ENCODE results near the gene YJU2.
"Not testable (repeated sequence)": the region's sequence is repeated elsewhere in the genome, so short reads cannot be mapped to it uniquely, and the experiment has no call there.

YJU2 gene

DNA sequence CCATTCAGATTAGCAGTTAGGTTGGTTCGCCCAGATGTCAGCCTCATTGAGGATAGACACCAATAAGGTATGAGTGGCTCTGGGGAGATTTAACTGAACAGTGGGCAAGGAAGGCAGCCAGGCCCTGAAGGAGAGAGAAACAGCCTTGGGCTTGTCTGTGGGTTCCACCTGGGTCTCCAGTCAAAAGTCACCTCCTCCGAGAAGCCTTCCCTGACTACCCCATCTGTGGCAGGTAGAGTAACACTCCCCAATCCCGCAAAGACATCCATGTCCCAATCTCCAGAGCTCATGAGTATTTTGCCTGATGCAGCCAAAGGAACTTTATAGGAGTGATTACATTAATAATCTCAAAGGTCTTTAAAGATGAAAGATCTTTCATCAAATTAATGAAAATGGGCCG lies 8.0 kb upstream of the YJU2 start:
- Histone ChIP-seq H2AFZ (ENCODE audit: low read depth) (no peak overlapping the region), H3K79me2 (ENCODE audit: insufficient read depth, low read depth) (no peaks in the 10 kb centered on the region), H3K4me1 (ENCODE audit: low read depth, poor library complexity, severe bottlenecking) (peaks cover 12% of the 10 kb centered on the region)

DNA sequence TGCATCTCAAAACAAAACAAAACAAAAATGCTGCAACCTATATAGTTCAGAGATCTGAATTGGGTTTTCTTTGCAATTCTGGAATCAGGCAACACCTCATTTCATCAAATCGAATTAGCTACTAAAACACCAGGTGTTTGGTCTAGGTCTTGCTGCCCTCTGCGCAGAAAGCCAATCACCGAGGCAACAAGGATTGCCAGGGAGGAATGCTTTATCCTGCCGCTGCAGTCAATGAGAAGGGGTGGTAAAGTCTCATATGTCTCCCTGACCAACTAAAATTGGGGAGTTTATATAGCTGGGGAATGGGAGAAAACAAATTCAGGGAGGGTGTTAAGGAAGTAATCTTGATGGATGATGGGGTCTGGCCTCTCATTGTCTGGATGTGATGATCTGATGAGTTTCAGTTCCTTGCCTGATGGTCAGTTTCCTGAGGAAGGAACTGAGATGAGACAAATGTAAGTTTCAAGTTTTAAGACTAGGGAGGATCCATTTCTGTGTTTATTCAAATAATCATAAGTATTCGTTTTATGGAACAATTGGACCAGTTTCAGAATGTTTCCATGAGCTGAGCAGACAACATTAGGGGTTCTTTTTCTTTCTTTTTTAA lies 5.0 kb upstream of the YJU2 start:
- Histone ChIP-seq H3K4me1 (ENCODE audit: low read depth, poor library complexity, severe bottlenecking) (peaks cover 16% of the 10 kb centered on the region), H3K36me3 (ENCODE audit: insufficient read depth) (no peaks in the 10 kb centered on the region), H3K9ac (no peak overlapping the region), H3K79me2 (ENCODE audit: insufficient read depth, low read depth) (no peaks in the 10 kb centered on the region), H3K4me2 (peak overlapping the region; percentile 33; the same call in 1 of the 2 replicates), H2AFZ (ENCODE audit: low read depth) (no peak overlapping the region), H3K27ac (peak overlapping the region; percentile 31; the same call in 1 of the 2 replicates), H3K27me3 (ENCODE audit: insufficient read depth, low read depth) (peaks cover 28% of the 10 kb centered on the region; the same call in 1 of the 2 replicates), H4K20me1 (ENCODE audit: insufficient read depth) (no peaks in the 10 kb centered on the region), H3K4me3 (IDR thresholded peaks at IDR 0.05; ENCODE audit: insufficient read depth, low read depth, low read length) (no peak overlapping the region)
- TF ChIP-seq, protein P1, sequence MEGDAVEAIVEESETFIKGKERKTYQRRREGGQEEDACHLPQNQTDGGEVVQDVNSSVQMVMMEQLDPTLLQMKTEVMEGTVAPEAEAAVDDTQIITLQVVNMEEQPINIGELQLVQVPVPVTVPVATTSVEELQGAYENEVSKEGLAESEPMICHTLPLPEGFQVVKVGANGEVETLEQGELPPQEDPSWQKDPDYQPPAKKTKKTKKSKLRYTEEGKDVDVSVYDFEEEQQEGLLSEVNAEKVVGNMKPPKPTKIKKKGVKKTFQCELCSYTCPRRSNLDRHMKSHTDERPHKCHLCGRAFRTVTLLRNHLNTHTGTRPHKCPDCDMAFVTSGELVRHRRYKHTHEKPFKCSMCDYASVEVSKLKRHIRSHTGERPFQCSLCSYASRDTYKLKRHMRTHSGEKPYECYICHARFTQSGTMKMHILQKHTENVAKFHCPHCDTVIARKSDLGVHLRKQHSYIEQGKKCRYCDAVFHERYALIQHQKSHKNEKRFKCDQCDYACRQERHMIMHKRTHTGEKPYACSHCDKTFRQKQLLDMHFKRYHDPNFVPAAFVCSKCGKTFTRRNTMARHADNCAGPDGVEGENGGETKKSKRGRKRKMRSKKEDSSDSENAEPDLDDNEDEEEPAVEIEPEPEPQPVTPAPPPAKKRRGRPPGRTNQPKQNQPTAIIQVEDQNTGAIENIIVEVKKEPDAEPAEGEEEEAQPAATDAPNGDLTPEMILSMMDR (conservative IDR thresholded peaks at IDR 0.05; ENCODE audit: low read depth, low read length), result no peak

More for the DNA sequence above, 8.0 kb upstream of the YJU2 start:
- Histone ChIP-seq H3K27ac (no peak overlapping the region), H4K20me1 (ENCODE audit: insufficient read depth) (no peaks in the 10 kb centered on the region), H3K9ac (no peak overlapping the region), H3K36me3 (ENCODE audit: insufficient read depth) (no peaks in the 10 kb centered on the region), H3K4me3 (IDR thresholded peaks at IDR 0.05; ENCODE audit: insufficient read depth, low read depth, low read length) (no peak overlapping the region), H3K27me3 (ENCODE audit: insufficient read depth, low read depth) (peaks cover 53% of the 10 kb centered on the region; the same call in 1 of the 2 replicates), H3K4me2 (no peak overlapping the region)
- TF ChIP-seq, protein P1 (conservative IDR thresholded peaks at IDR 0.05; ENCODE audit: low read depth, low read length), result no peak

- not testable (repeated sequence) for H3K27ac ChIP-seq; H3K79me2 ChIP-seq (ENCODE audit: insufficient read depth, low read depth); H3K27me3 ChIP-seq (ENCODE audit: insufficient read depth, low read depth); H3K4me3 ChIP-seq (IDR thresholded peaks at IDR 0.05; ENCODE audit: insufficient read depth, low read depth, low read length); H3K9ac ChIP-seq; H4K20me1 ChIP-seq (ENCODE audit: insufficient read depth); H3K36me3 ChIP-seq (ENCODE audit: insufficient read depth)
- H3K4me1 ChIP-seq (ENCODE audit: low read depth, poor library complexity, severe bottlenecking), result peaks cover 16% of the 10 kb centered on the region
- peak overlapping the region; percentile 51; the same call in 1 of the 2 replicates for H3K4me2 ChIP-seq
- H2AFZ ChIP-seq (ENCODE audit: low read depth), result peak overlapping the region; percentile 85
Observed at GRCh38 chr19:4245938-4246337, 942 bp upstream of the YJU2 start.

- Histone ChIP-seq H2AFZ (ENCODE audit: low read depth) (no peak overlapping the region), H4K20me1 (ENCODE audit: insufficient read depth) (no peaks in the 10 kb centered on the region), H3K27me3 (ENCODE audit: insufficient read depth, low read depth) (no peaks in the 10 kb centered on the region), H3K4me3 (IDR thresholded peaks at IDR 0.05; ENCODE audit: insufficient read depth, low read depth, low read length) (no peak overlapping the region), H3K36me3 (ENCODE audit: insufficient read depth) (no peaks in the 10 kb centered on the region; the same call in 1 of the 2 replicates), H3K79me2 (ENCODE audit: insufficient read depth, low read depth) (no peaks in the 10 kb centered on the region), H3K4me2 (no peak overlapping the region), H3K27ac (no peak overlapping the region), H3K4me1 (ENCODE audit: low read depth, poor library complexity, severe bottlenecking) (no peaks in the 10 kb centered on the region), H3K9ac (no peak overlapping the region)
- TF ChIP-seq, protein P1 (conservative IDR thresholded peaks at IDR 0.05; ENCODE audit: low read depth, low read length), result peak; percentile 34
Observed at GRCh38 chr19:4256563-4256962, 9.7 kb downstream of the YJU2 start.

GRCh38 chr19:4257025-4257424 lies 10.1 kb downstream of the YJU2 start:
- H3K27me3 ChIP-seq (ENCODE audit: insufficient read depth, low read depth), result no peaks in the 10 kb centered on the region
- H3K27ac ChIP-seq, result no peak overlapping the region
- H3K36me3 ChIP-seq (ENCODE audit: insufficient read depth), result no peaks in the 10 kb centered on the region; the same call in 1 of the 2 replicates
- no peaks in the 10 kb centered on the region for H3K4me1 ChIP-seq (ENCODE audit: low read depth, poor library complexity, severe bottlenecking)
- TF ChIP-seq, protein P1 (conservative IDR thresholded peaks at IDR 0.05; ENCODE audit: low read depth, low read length), result no peak
- no peaks in the 10 kb centered on the region for H3K79me2 ChIP-seq (ENCODE audit: insufficient read depth, low read depth)
- H2AFZ ChIP-seq (ENCODE audit: low read depth), result no peak overlapping the region
- H3K9ac ChIP-seq, result no peak overlapping the region
- H3K4me3 ChIP-seq (IDR thresholded peaks at IDR 0.05; ENCODE audit: insufficient read depth, low read depth, low read length), result no peak overlapping the region
- H3K4me2 ChIP-seq, result no peak overlapping the region
- H4K20me1 ChIP-seq (ENCODE audit: insufficient read depth), result no peaks in the 10 kb centered on the region

Data from KMS-11 (cell line).